H1 (cell line): ENCODE data around the gene STEAP3. TPM values are rescaled to one million over a fixed set of nuclear protein-coding genes. Genes with fewer than 3 reads are reported as not detected.

Source experiments
- CTCF ChIA-PET: fragments of 300-600 bp; sonication (Branson Sonifier 250); formaldehyde crosslinking; loops from one replicate; lab custom pipeline; 2021; ENCODE audit not compliant: partially characterized antibody; lab: Charles Lee
- POLR2A ChIA-PET: fragments of 300-600 bp; sonication (Branson Sonifier 250); formaldehyde crosslinking; loops from one replicate; lab custom pipeline; 2021; ENCODE audit warnings: inconsistent platforms; ENCODE audit not compliant: partially characterized antibody; lab: Charles Lee
- DNase-seq, 2 experiments: peaks; one replicate each; pipeline versions ENCODE4 v3.0.0 to v3.0.0-alpha.2; 2010 to 2022; ENCODE audit warnings: low spot score in 2 of 2, low read depth in 1 of 2, mixed read lengths in 1 of 2
- FAIRE-seq: peaks from 2 replicates; lab custom pipeline; 2011; peaks lifted over from hg19 to GRCh38; lab: Jason Lieb, UNC
- H2AFZ ChIP-seq: 2 replicates; pipeline ENCODE4 v1.8.1; 2012; ENCODE audit warnings: low read length, inconsistent platforms
- H2AK5ac ChIP-seq: 2 replicates; pipeline ENCODE4 v1.6.1; 2013; ENCODE audit warnings: low read depth, low read length
- H2BK120ac ChIP-seq: replicated peaks from 2 replicates; pipeline ENCODE3; 2013; ENCODE audit warnings: low read depth, low read length, inconsistent platforms
- H2BK12ac ChIP-seq: 2 replicates; pipeline ENCODE4 v1.6.1; 2013; ENCODE audit warnings: low read depth, low read length
- H2BK15ac ChIP-seq: 2 replicates; pipeline ENCODE4 v1.6.1; 2013; ENCODE audit warnings: low read length
- H2BK20ac ChIP-seq: 2 replicates; pipeline ENCODE4 v1.6.1; 2013; ENCODE audit warnings: low read length
- H2BK5ac ChIP-seq: 2 replicates; pipeline ENCODE4 v1.6.1; 2013; ENCODE audit warnings: low read depth, low read length
- H3K14ac ChIP-seq: 2 replicates; pipeline ENCODE4 v1.6.1; 2013; ENCODE audit warnings: inconsistent platforms; ENCODE audit not compliant: insufficient read length
- H3K18ac ChIP-seq: 2 replicates; pipeline ENCODE4 v1.6.1; 2013; ENCODE audit warnings: low read length; ENCODE audit errors: extremely low read depth
- H3K23ac ChIP-seq: 2 replicates; pipeline ENCODE4 v1.6.1; 2013; ENCODE audit warnings: inconsistent platforms; ENCODE audit not compliant: insufficient read length
- H3K23me2 ChIP-seq: 2 replicates; pipeline ENCODE4 v1.6.1; 2013; ENCODE audit warnings: low read depth, low read length
- H3K27ac ChIP-seq: 2 replicates; pipeline ENCODE4 v1.6.1; 2011; ENCODE audit warnings: low read depth, low read length, inconsistent platforms
- H3K27me3 ChIP-seq, 4 experiments: replicated peaks in 1 of 4; 1 replicate in 1 of 4; 2 replicates in 3 of 4; pipeline versions ENCODE4 v1.6.1 to v1.8.1; 2011 to 2013; ENCODE audit warnings: low read length in 3 of 4, mild to moderate bottlenecking in 3 of 4, inconsistent platforms in 2 of 4, mixed read lengths in 2 of 4, moderate library complexity in 1 of 4; ENCODE audit not compliant: control insufficient read depth in 3 of 4, insufficient read depth in 3 of 4; ENCODE audit errors: extremely low read depth in 1 of 4
- H3K36me3 ChIP-seq, 4 experiments: 2 replicates each; pipeline versions ENCODE4 v1.6.1 to v1.8.1; 2011 to 2013; ENCODE audit warnings: mild to moderate bottlenecking in 4 of 4, low read length in 3 of 4, moderate library complexity in 2 of 4, control low read depth in 1 of 4, inconsistent platforms in 1 of 4; ENCODE audit not compliant: insufficient read depth in 4 of 4, control insufficient read depth in 2 of 4
- H3K4ac ChIP-seq: replicated peaks from 2 replicates; pipeline ENCODE3; 2013; ENCODE audit warnings: low read length, low read depth, mixed read lengths, inconsistent platforms; ENCODE audit not compliant: insufficient read length
- H3K4me1 ChIP-seq, 4 experiments: replicated peaks in 1 of 4; 1 replicate in 1 of 4; 2 replicates in 3 of 4; pipeline versions ENCODE4 v1.6.1 to v1.8.1; 2011 to 2013; ENCODE audit warnings: low read length in 3 of 4, inconsistent platforms in 2 of 4, mixed read lengths in 1 of 4; ENCODE audit not compliant: insufficient read depth in 4 of 4, control insufficient read depth in 3 of 4
- H3K4me2 ChIP-seq, 2 experiments: 2 replicates each; pipeline versions ENCODE4 v1.6.1 to v1.8.1; 2011 to 2013; ENCODE audit warnings: low read depth in 2 of 2, low read length in 2 of 2, control low read depth in 1 of 2, inconsistent platforms in 1 of 2, mild to moderate bottlenecking in 1 of 2; ENCODE audit not compliant: insufficient read depth in 1 of 2
- H3K4me3 ChIP-seq, 4 experiments: fragments of 200-600, 300-600 bp in 1 of 4; sonication (generic), shearing (Covaris generic), sonication (Bioruptor Twin) in 1 of 4; 2 replicates each; pipeline versions ENCODE4 v1.5.1 to v1.8.1; 2011 to 2016; ENCODE audit warnings: low read length in 4 of 4, low read depth in 3 of 4, control low read depth in 2 of 4, inconsistent platforms in 2 of 4, mild to moderate bottlenecking in 2 of 4, mixed read lengths in 1 of 4, moderate library complexity in 1 of 4; ENCODE audit not compliant: insufficient read depth in 2 of 4; ENCODE audit errors: extremely low read depth in 1 of 4
- H3K56ac ChIP-seq: replicated peaks from 2 replicates; pipeline ENCODE3; 2013; ENCODE audit warnings: low read depth, mild to moderate bottlenecking, mixed read lengths, low read length, inconsistent platforms; ENCODE audit not compliant: insufficient read length
- H3K79me1 ChIP-seq: 2 replicates; pipeline ENCODE4 v1.6.1; 2013; ENCODE audit warnings: low read depth, low read length, control low read depth
- H3K79me2 ChIP-seq, 2 experiments: 2 replicates each; pipeline versions ENCODE4 v1.6.1 to v1.8.1; 2012 to 2013; ENCODE audit warnings: low read length in 2 of 2, mild to moderate bottlenecking in 2 of 2, inconsistent platforms in 1 of 2; ENCODE audit not compliant: insufficient read depth in 2 of 2, control insufficient read depth in 1 of 2
- H3K9ac ChIP-seq, 4 experiments: replicated peaks in 1 of 4; 1 replicate in 1 of 4; 2 replicates in 3 of 4; pipeline versions ENCODE4 v1.6.1 to v1.8.1; 2011 to 2013; ENCODE audit warnings: low read depth in 3 of 4, low read length in 3 of 4, control low read depth in 2 of 4, mild to moderate bottlenecking in 2 of 4, moderate library complexity in 2 of 4, inconsistent platforms in 1 of 4; ENCODE audit errors: extremely low read depth in 1 of 4
- H3K9me3 ChIP-seq, 2 experiments: 2 replicates each; pipeline versions ENCODE4 v1.6.1 to v1.8.1; 2012 to 2013; ENCODE audit warnings: mild to moderate bottlenecking in 2 of 2, moderate library complexity in 2 of 2, control low read depth in 1 of 2, inconsistent platforms in 1 of 2, low read depth in 1 of 2, low read length in 1 of 2, mixed read lengths in 1 of 2; ENCODE audit not compliant: insufficient read depth in 2 of 2
- H4K20me1 ChIP-seq, 2 experiments: replicated peaks in 1 of 2; 2 replicates each; pipeline versions ENCODE3 to v1.8.1; 2011 to 2013; ENCODE audit warnings: inconsistent platforms in 2 of 2, low read length in 2 of 2, mild to moderate bottlenecking in 1 of 2; ENCODE audit not compliant: insufficient read depth in 2 of 2, control insufficient read depth in 1 of 2
- H4K5ac ChIP-seq: 2 replicates; pipeline ENCODE4 v1.6.1; 2013; ENCODE audit warnings: low read length, low read depth, mixed read lengths, inconsistent platforms; ENCODE audit not compliant: insufficient read length
- H4K8ac ChIP-seq: 2 replicates; pipeline ENCODE4 v1.8.0; 2013; ENCODE audit warnings: mild to moderate bottlenecking, moderate library complexity, low read length, inconsistent platforms; ENCODE audit not compliant: insufficient read depth; ENCODE audit errors: extremely low read depth
- H4K91ac ChIP-seq: replicated peaks from 2 replicates; pipeline ENCODE3; 2013; ENCODE audit warnings: low read length, mixed read lengths, inconsistent platforms; ENCODE audit not compliant: insufficient read length
- BACH1 ChIP-seq: IDR thresholded peaks from 2 replicates; pipeline ENCODE4 v1.6.1; 2012; ENCODE audit warnings: low read length, improper control_type of control experiment
- FOSL1 ChIP-seq: IDR thresholded peaks from 2 replicates; pipeline ENCODE4 v1.6.1; 2011; ENCODE audit warnings: mild to moderate bottlenecking, low read depth, low read length, moderate library complexity; ENCODE audit not compliant: insufficient read depth
- SIRT6 ChIP-seq: IDR thresholded peaks from one replicate; pipeline ENCODE4 v1.7.1; 2012; ENCODE audit warnings: low read length, inconsistent platforms
- TEAD4 ChIP-seq: IDR thresholded peaks from 2 replicates; pipeline ENCODE4 v1.6.1; 2012; ENCODE audit warnings: low read depth, low read length, inconsistent platforms, mixed read lengths
- WGBS, 2 experiments: shearing (Covaris generic) in 1 of 2; methylation state at CpG; one replicate each; pipeline versions ENCODE4 v1.1.6 to v1.1.7; 2013 to 2015; ENCODE audit warnings: low lambda C conversion rate in 2 of 2, mixed read lengths in 2 of 2, inconsistent platforms in 1 of 2, low coverage in 1 of 2, missing lambda C conversion rate in 1 of 2; ENCODE audit not compliant: insufficient replicate concordance in 2 of 2, insufficient coverage in 1 of 2, insufficient read length in 1 of 2; ENCODE audit errors: extremely low coverage in 1 of 2, missing lambda C conversion rate in 1 of 2; 5-methylcytosine and 5-hydroxymethylcytosine counted together
- polyA plus RNA-seq, 7 experiments: library from polyadenylated mRNA; depleted of rRNA in 3 of 7; stranded (reverse) in 5 of 7; unstranded in 2 of 7; fragments of >200 nt in 5 of 7; fragments of 200-250 nt in 2 of 7; gene quantifications; 1 replicate in 5 of 7; 2 replicates in 1 of 7; 4 replicates in 1 of 7; pipeline versions ENCODE4 v1.2.1 to v1.2.3, GENCODE V29; 2011 to 2013; ENCODE audit warnings: missing spikeins in 2 of 7, mixed read lengths in 2 of 7
- total RNA-seq: library from RNA; stranded (reverse); fragmentation: NEBNext Ultra II Directional; extraction: Animal tissue kit (Norgen Biotek cat#: 25700); gene quantifications from 2 replicates; pipeline ENCODE4 v1.2.1, GENCODE V29; 2021
- TF ChIP-seq, protein P1 (sequence below): IDR thresholded peaks from 2 replicates; pipeline ENCODE4 v1.6.1; 2011; ENCODE audit warnings: low read length, improper control_type of control experiment

Gene STEAP3
- total and polyA plus RNA-seq, 2 of the 8 experiments (the other 6 are each of a cell fraction or from before 2014, with no cell fraction given), result 21.7 to 27.9 TPM

DNA sequence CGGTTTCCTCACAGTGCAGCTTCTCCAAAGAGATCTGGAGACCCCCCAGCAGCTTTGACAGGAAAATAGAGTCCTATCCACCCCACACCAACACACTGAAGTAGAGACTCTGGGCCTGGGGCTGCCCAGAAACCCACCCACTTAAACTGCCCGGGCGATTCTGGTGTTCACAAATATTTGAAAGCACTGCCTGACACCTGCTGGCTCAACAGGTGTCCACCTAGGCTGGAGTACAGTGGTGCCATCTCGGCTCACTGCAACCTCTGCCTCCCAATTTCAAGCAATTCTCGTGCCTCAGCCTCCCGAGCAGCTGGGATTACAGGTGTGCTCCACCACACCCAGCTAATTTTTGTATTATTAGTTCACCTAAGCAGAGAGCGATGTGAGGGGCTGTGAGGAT is 5.3 kb downstream of the STEAP3 start:
- Histone ChIP-seq H4K5ac (no peak overlapping the region), H3K14ac (no peak overlapping the region), H2BK120ac (no peak overlapping the region), H2BK15ac (no peak overlapping the region), H3K9ac (no peak overlapping the region), H2BK5ac (no peak overlapping the region), H2AK5ac (no peak overlapping the region), H3K27me3 (peaks cover 0 to 10% (median 3%) of the 10 kb centered on the region in 4 experiments; a peak in 5 of 7 replicates), H2AFZ (no peak overlapping the region), H3K79me2 (0 out of 4 replicates have a peak, but pooled peaks cover 0 to 2% of the 10 kb centered on the region in 2 experiments), H3K23me2 (peaks cover 5% of the 10 kb centered on the region; the same call in 1 of the 2 replicates), H2BK12ac (no peak overlapping the region), H4K8ac (no peak overlapping the region), H3K79me1 (peaks cover 6% of the 10 kb centered on the region; the same call in 1 of the 2 replicates), H3K27ac (no peak overlapping the region), H3K4me2 (no peak overlapping the region), H2BK20ac (no peak overlapping the region), H4K20me1 (peaks cover 3 to 4% of the 10 kb centered on the region in 2 experiments), H3K36me3 (no peaks in the 10 kb centered on the region), H3K23ac (no peak overlapping the region), H3K18ac (no peak overlapping the region), H3K56ac (no peak overlapping the region), H3K4me3 (no peak overlapping the region), H3K4me1 (peaks cover 6 to 23% (median 10%) of the 10 kb centered on the region in 4 experiments), H3K4ac (no peak overlapping the region), H4K91ac (no peak overlapping the region), H3K9me3 (no peaks in the 10 kb centered on the region)
- 99% methylated on average over 7 of the region's 7 CpGs; no CpG with 5 or more reads in 1 of the 2 experiments for WGBS, 2 experiments
- no peak for DNase-seq
- POLR2A ChIA-PET, result interaction anchor here (2.0 kb wide), 1 partner anchor 9 kb away, joined by 5 read pairs; no protein-coding TSS in a partner anchor
- FAIRE-seq, result no peak
- CTCF ChIA-PET, result interaction anchor here (1.0 to 1.6 kb wide), 3 partner anchors 16 to 69 kb away, joined by 3 to 4 read pairs (median 3); no protein-coding TSS in a partner anchor
- TF ChIP-seq FOSL1 (no peak), SIRT6 (no peak), BACH1 (no peak), TEAD4 (no peak)
- TF ChIP-seq, protein P1, sequence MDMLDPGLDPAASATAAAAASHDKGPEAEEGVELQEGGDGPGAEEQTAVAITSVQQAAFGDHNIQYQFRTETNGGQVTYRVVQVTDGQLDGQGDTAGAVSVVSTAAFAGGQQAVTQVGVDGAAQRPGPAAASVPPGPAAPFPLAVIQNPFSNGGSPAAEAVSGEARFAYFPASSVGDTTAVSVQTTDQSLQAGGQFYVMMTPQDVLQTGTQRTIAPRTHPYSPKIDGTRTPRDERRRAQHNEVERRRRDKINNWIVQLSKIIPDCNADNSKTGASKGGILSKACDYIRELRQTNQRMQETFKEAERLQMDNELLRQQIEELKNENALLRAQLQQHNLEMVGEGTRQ, result no peak
